Effector CD4-positive, alpha-beta T cell (primary cell): Measurements from ENCODE around the gene C6.

Source experiments
- DNase-seq: peaks from one replicate; pipeline ENCODE4 v3.0.0-alpha.2; 2020

The C6 gene

DNA sequence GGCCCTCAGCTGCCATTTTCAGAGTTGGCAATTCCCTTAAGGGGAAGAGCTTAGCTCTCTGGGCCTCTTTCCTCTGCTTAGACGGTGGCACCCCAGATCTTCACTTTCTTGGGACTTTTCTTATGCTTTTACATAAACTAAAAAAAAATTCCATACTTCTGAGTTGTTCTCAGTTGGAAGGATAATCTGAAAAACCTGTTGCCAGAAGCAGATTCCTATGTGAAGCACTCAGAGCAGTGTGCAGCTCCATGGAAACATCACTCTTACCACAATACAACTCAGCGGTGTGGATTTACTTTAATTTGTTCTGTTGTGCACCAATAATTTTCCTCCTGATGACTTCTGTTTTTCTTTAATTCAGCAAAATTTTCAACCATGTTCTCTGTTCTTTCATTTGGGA is 98.1 kb downstream of the C6 start:
- DNase-seq: no peak

DNA sequence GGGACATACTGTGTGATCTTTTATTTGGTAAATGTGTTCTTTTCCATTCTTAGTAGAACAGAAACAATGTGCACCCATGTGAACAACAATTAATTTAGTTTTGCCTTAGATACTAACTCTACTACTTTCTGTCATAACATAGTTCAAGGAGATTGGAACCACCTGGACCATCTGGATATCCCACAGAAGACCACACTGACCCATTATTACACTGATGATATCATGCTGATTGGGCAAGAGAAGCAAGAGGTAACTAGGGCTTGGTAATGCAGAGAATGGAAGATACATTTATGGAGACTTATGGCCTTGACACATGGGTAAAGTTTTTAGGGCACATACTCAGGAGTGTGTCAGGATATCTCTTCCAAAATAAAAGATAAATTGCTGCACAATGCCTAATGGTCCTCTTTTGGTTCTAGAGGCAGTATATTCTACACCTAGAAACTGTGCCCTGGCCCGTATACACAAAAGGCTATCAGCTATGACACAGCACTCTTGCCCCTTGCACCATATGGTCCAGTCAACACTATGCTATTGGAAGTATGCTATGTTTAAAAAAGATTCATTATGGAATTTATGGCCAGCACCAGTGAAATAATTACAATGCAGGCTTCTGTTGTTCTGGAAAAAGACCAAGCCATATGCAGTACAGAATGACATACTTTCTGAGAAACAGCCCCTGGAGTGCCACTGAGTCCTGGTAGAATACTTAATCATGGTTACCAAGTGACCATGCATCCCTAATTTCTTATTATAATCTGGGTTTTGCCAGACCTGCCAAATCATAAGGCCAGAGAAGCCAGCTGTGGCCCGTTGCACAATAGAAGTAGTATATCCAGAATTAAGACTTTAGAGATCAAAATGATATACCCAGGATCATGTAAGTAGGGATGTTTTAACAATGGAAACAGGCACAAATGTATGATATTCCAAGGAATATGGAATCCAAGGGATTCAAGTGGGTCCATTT is 100.6 kb downstream of the C6 start:
- no peak for DNase-seq

- no peak for DNase-seq
These were observed 104.1 kb downstream of the C6 start for GRCh38 chr5:41109186-41109585.

DNA sequence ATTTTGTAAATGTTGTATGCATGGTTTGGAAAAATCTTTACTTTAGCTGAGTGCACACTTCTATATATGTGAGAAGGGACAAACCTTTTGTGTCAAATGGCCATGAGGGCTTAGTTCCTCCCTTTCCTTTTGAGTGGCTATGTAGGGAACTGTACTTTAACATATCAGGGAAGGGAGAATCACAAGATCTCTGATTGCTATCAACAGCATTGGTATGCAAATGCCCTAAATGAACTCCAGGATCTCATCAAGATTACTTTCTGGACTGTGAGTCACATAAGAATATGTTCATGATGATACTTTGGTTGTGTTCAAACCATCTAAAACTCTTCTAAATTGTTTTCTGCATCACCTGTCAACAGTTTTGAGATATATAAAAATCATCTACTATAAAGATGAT is 111.0 kb downstream of the C6 start:
- no peak for DNase-seq

- no peak for DNase-seq
These were observed 115.7 kb downstream of the C6 start for GRCh38 chr5:41097642-41098041.

DNA sequence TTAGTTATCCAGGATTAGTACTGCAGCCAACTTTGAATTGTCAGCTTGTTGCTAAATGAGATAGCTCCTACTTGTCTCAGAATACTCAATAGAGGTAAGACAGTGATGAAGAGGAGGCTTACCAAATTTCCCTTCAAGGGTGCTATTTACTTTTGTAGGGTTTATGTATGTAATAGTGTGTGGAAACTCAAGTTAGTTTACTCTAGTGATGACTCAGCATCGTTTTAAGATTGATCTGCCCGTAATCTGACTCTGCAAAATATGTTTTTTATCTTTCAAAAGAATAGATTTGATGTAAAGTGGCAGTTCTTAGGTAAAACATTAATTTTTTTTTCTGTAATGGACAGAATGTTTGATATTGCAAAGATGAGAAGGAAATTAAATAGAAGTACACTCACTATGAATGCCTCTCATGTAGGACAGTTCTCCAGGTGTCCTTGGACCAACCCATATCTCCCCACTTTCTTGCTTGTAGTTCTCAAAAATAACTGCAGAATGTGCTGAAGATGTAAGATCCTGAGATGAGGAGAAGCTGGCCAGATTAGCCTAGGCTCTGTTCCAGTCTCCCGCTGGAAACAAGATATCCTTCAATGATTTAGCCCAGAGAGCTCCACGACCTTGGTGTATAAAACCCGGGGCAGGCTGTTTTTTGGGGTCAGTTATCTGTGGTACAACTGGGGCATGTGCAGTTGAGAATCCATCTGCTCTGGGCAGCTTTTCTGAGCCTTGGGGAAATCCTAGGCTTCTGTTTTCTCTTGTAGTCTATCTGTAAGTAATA is 117.8 kb downstream of the C6 start:
- no peak for DNase-seq

- DNase-seq: no peak
These were observed 118.5 kb downstream of the C6 start for GRCh38 chr5:41094871-41095270.

- DNase-seq: no peak
These were observed 119.5 kb downstream of the C6 start for GRCh38 chr5:41093803-41094202.
